CD14-positive monocyte (primary cell): ENCODE results near the gene ARRDC1. TPM values are rescaled to one million over a fixed set of nuclear protein-coding genes. Genes with fewer than 3 reads are reported as not detected.
A peak's percentile ranks its signal among the peaks of the same experiment; 100 is the strongest.

Experiments
- DNase-seq, 3 donors: peaks; one replicate each; pipeline ENCODE4 v3.0.0-alpha.2; 2011 to 2022
- H2AFZ ChIP-seq: 2 replicates; pipeline ENCODE4 v1.6.0; 2012; ENCODE audit warnings: mild to moderate bottlenecking, low read depth, low read length, inconsistent platforms; ENCODE audit not compliant: insufficient read depth, poor library complexity, severe bottlenecking
- H3K27ac ChIP-seq, 2 donors: 1 replicate in 1 of 2; 2 replicates in 1 of 2; pipeline ENCODE4 v1.5.1; 2012 to 2013; ENCODE audit warnings: low read length in 2 of 2, control low read depth in 1 of 2, inconsistent platforms in 1 of 2, low read depth in 1 of 2, mild to moderate bottlenecking in 1 of 2
- H3K27me3 ChIP-seq, 2 donors: one replicate each; pipeline versions ENCODE4 v1.6.0 to v1.6.1; 2011 to 2013; ENCODE audit warnings: low read length in 2 of 2; ENCODE audit not compliant: control insufficient read depth in 2 of 2, insufficient read depth in 2 of 2
- H3K36me3 ChIP-seq, 2 donors: replicated peaks in 1 of 2; 1 replicate in 1 of 2; 2 replicates in 1 of 2; pipeline versions ENCODE4 v1.5.1 to v1.6.1; 2012 to 2013; ENCODE audit warnings: low read length in 2 of 2, control low read depth in 1 of 2, inconsistent platforms in 1 of 2, mild to moderate bottlenecking in 1 of 2; ENCODE audit not compliant: insufficient read depth in 2 of 2, control insufficient read depth in 1 of 2
- H3K4me1 ChIP-seq, 2 donors: 1 replicate in 1 of 2; 2 replicates in 1 of 2; pipeline versions ENCODE4 v1.5.1 to v1.6.1; 2012 to 2013; ENCODE audit warnings: low read length in 2 of 2, control low read depth in 1 of 2, inconsistent platforms in 1 of 2, mild to moderate bottlenecking in 1 of 2, moderate library complexity in 1 of 2; ENCODE audit not compliant: insufficient read depth in 2 of 2, control insufficient read depth in 1 of 2
- H3K4me2 ChIP-seq: replicated peaks from 2 replicates; pipeline ENCODE3; 2012; ENCODE audit warnings: low read length, moderate library complexity, mild to moderate bottlenecking; ENCODE audit not compliant: poor library complexity, severe bottlenecking; ENCODE audit errors: extremely low read depth
- H3K4me3 ChIP-seq, 3 experiments: fragments of 200-600 bp in 1 of 3; sonication (generic) in 1 of 3; replicated peaks in 1 of 3; 1 replicate in 2 of 3; 2 replicates in 1 of 3; pipeline ENCODE4 v1.5.1; 2011 to 2013; ENCODE audit warnings: low read length in 3 of 3, mild to moderate bottlenecking in 3 of 3, control low read depth in 2 of 3, low read depth in 2 of 3, inconsistent platforms in 1 of 3, moderate library complexity in 1 of 3
- H3K79me2 ChIP-seq: 2 replicates; pipeline ENCODE4 v1.6.0; 2012; ENCODE audit warnings: mild to moderate bottlenecking, control low read depth, inconsistent platforms, low read length, moderate library complexity; ENCODE audit not compliant: insufficient read depth
- H3K9ac ChIP-seq: 2 replicates; pipeline ENCODE4 v1.6.0; 2017; ENCODE audit warnings: low read length, mild to moderate bottlenecking; ENCODE audit not compliant: insufficient read depth, poor library complexity, severe bottlenecking
- H3K9me3 ChIP-seq, 2 donors: replicated peaks in 1 of 2; 1 replicate in 1 of 2; 2 replicates in 1 of 2; pipeline versions ENCODE4 v1.5.1 to v1.6.1; 2012 to 2013; ENCODE audit warnings: low read length in 2 of 2, control low read depth in 1 of 2; ENCODE audit not compliant: control insufficient read depth in 1 of 2, insufficient read depth in 1 of 2
- H4K20me1 ChIP-seq: 2 replicates; pipeline ENCODE4 v1.6.0; 2012; ENCODE audit warnings: mild to moderate bottlenecking, low read length, control low read depth, moderate library complexity; ENCODE audit not compliant: insufficient read depth
- H3K27ac Mint-ChIP-seq, 7 donors: one replicate each; pipeline ENCODE4 v1.8.0; 2020; ENCODE audit warnings: mild to moderate bottlenecking in 7 of 7, mixed read lengths in 7 of 7, moderate library complexity in 6 of 7, inconsistent platforms in 2 of 7
- H3K27me3 Mint-ChIP-seq, 3 donors: one replicate each; pipeline ENCODE4 v1.8.0; 2021 to 2022; ENCODE audit warnings: low read depth in 3 of 3, mild to moderate bottlenecking in 3 of 3, mixed read lengths in 3 of 3, moderate library complexity in 3 of 3, inconsistent platforms in 1 of 3
- H3K36me3 Mint-ChIP-seq, 2 donors: one replicate each; pipeline ENCODE4 v1.8.0; 2020; ENCODE audit warnings: mixed read lengths in 2 of 2, inconsistent platforms in 1 of 2, mild to moderate bottlenecking in 1 of 2
- H3K4me1 Mint-ChIP-seq: one replicate; pipeline ENCODE4 v1.8.0; 2020; ENCODE audit warnings: mild to moderate bottlenecking, mixed read lengths
- H3K4me3 Mint-ChIP-seq, 2 donors: one replicate each; pipeline ENCODE4 v1.8.0; 2020; ENCODE audit warnings: mild to moderate bottlenecking in 2 of 2, mixed read lengths in 2 of 2, moderate library complexity in 1 of 2
- H3K9me3 Mint-ChIP-seq, 7 donors: one replicate each; pipeline ENCODE4 v1.8.0; 2020 to 2022; ENCODE audit warnings: mixed read lengths in 7 of 7, mild to moderate bottlenecking in 6 of 7, moderate library complexity in 6 of 7, inconsistent platforms in 2 of 7
- CTCF ChIP-seq: fragments of 200-600 bp; IDR thresholded peaks from one replicate; pipeline ENCODE4 v1.8.0; 2022; ENCODE audit warnings: antibody characterized with exemption, mild to moderate bottlenecking
- WGBS: methylation state at CpG from one replicate; pipeline ENCODE4 v1.1.5; 2013; ENCODE audit warnings: missing lambda C conversion rate; ENCODE audit not compliant: insufficient coverage; 5-methylcytosine and 5-hydroxymethylcytosine counted together
- intact Hi-C, 2 donors: fragments of 100-400 bp; cut with micrococcal nuclease; formaldehyde crosslinking; loops; one replicate each; pipeline versions ENCODE4 v1.15.0 to v1.15.1; 2023
- polyA plus RNA-seq, 3 donors: library from polyadenylated mRNA; depleted of rRNA in 1 of 3; unstranded in 2 of 3; stranded (reverse) in 1 of 3; fragments of 300-500 nt in 2 of 3; fragments of >200 nt in 1 of 3; fragmentation: Illumina TruSeq in 2 of 3; gene quantifications; 1 replicate in 2 of 3; 2 replicates in 1 of 3; pipeline ENCODE4 v1.2.3, GENCODE V29; 2012 to 2021

ARRDC1 gene
- polyA plus RNA-seq, 3 donors = 83.2 to 454 (median 87.6) TPM

GRCh38 chr9:137611623-137612609 lies 6.4 kb downstream of the ARRDC1 start:
- peak in 1 of 3 donors; percentile 42 for DNase-seq
- TF ChIP-seq CTCF = no peak
- Histone ChIP-seq H3K9ac (peak overlapping the region; percentile 36), H3K4me2 (peak overlapping the region; percentile 49), H2AFZ (no peak overlapping the region), H3K4me3 (peak overlapping the region in 1 of 3 experiments; percentile 34), H4K20me1 (peaks cover 90% of the 10 kb centered on the region), H3K27ac (peak overlapping the region; percentile 32 to 76), H3K27me3 (no peaks in the 10 kb centered on the region), H3K4me1 (peaks cover 57 to 64% of the 10 kb centered on the region in 2 donors), H3K79me2 (peaks cover 92% of the 10 kb centered on the region), H3K9me3 (no peaks in the 10 kb centered on the region), H3K36me3 (peaks cover 32 to 47% of the 10 kb centered on the region in 2 donors)
- peak overlapping the region in 1 of 2 donors; percentile 71 for H3K4me3 Mint-ChIP-seq
- intact Hi-C loops = no loop called here
- H3K36me3 Mint-ChIP-seq = peaks cover 17 to 41% of the 10 kb centered on the region in 2 donors
- H3K27me3 Mint-ChIP-seq = peaks cover 0 to 4% (median 0%) of the 10 kb centered on the region in 3 donors
- 36% methylated on average over 21 of the region's 21 CpGs for WGBS
- peak overlapping the region in 6 of 7 donors; percentile 74 to 89 (median 80) for H3K27ac Mint-ChIP-seq
- peaks cover 55% of the 10 kb centered on the region for H3K4me1 Mint-ChIP-seq
- H3K9me3 Mint-ChIP-seq = no peaks in the 10 kb centered on the region

- Mint-ChIP-seq H3K36me3 (peaks cover 17 to 41% of the 10 kb centered on the region in 2 donors), H3K4me3 (no peak overlapping the region), H3K9me3 (no peaks in the 10 kb centered on the region), H3K4me1 (peaks cover 55% of the 10 kb centered on the region), H3K27ac (peak overlapping the region in 4 of 7 donors; percentile 73 to 81 (median 76)), H3K27me3 (no peaks in the 10 kb centered on the region)
- H3K79me2 ChIP-seq = peaks cover 92% of the 10 kb centered on the region
- H2AFZ ChIP-seq = no peak overlapping the region
- H3K27me3 ChIP-seq = no peaks in the 10 kb centered on the region
- WGBS = 89% methylated on average over 8 of the region's 8 CpGs
- H3K9ac ChIP-seq = no peak overlapping the region
- H3K4me1 ChIP-seq = peaks cover 54 to 64% of the 10 kb centered on the region in 2 donors
- peak overlapping the region; percentile 32 to 76 for H3K27ac ChIP-seq
- H3K4me2 ChIP-seq = no peak overlapping the region
- H3K9me3 ChIP-seq = no peaks in the 10 kb centered on the region
- H4K20me1 ChIP-seq = peaks cover 90% of the 10 kb centered on the region
- no peak for DNase-seq
- intact Hi-C loops = no loop called here
- peaks cover 32 to 49% of the 10 kb centered on the region in 2 donors for H3K36me3 ChIP-seq
- no peak for TF ChIP-seq CTCF
- no peak overlapping the region for H3K4me3 ChIP-seq
Observed at GRCh38 chr9:137612741-137613142, 7.3 kb downstream of the ARRDC1 start.
